DOHH2 (cell line): Measurements from ENCODE around the gene TBC1D2B.

Experiments used
- H3F3A ChIP-seq: fragments of 200-600 bp; sonication (generic), shearing (Covaris generic); 2 replicates; pipeline ENCODE4 v1.6.0; 2016; ENCODE audit warnings: antibody characterized with exemption, mild to moderate bottlenecking; ENCODE audit not compliant: control insufficient read depth, insufficient read depth
- H3K27ac ChIP-seq: fragments of 200-600 bp; sonication (generic); 2 replicates; pipeline ENCODE4 v1.5.1; 2014; ENCODE audit warnings: low read depth, mild to moderate bottlenecking, low read length, moderate library complexity
- H3K27me3 ChIP-seq: fragments of 200-600 bp; sonication (generic); 2 replicates; pipeline ENCODE4 v1.6.1; 2014; ENCODE audit warnings: mild to moderate bottlenecking, low read length, mixed read lengths; ENCODE audit not compliant: control insufficient read depth
- H3K36me3 ChIP-seq: fragments of 200-600 bp; sonication (generic); 2 replicates; pipeline ENCODE4 v1.6.1; 2014; ENCODE audit warnings: mild to moderate bottlenecking, low read length, moderate library complexity, mixed read lengths; ENCODE audit not compliant: control insufficient read depth
- H3K4me1 ChIP-seq: fragments of 200-600 bp; sonication (generic); 2 replicates; pipeline ENCODE4 v1.6.1; 2014; ENCODE audit warnings: mild to moderate bottlenecking, low read length, mixed read lengths; ENCODE audit not compliant: control insufficient read depth
- H3K4me2 ChIP-seq: fragments of 200-600 bp; sonication (generic); 2 replicates; pipeline ENCODE4 v1.6.0; 2014; ENCODE audit warnings: mild to moderate bottlenecking, low read length, moderate library complexity
- H3K4me3 ChIP-seq: fragments of 200-600 bp; sonication (generic); 2 replicates; pipeline ENCODE4 v1.5.1; 2014; ENCODE audit warnings: mild to moderate bottlenecking, low read length, mixed read lengths
- H3K79me2 ChIP-seq: fragments of 200-600 bp; sonication (generic); 2 replicates; pipeline ENCODE4 v1.6.1; 2014; ENCODE audit warnings: mild to moderate bottlenecking, low read length, mixed read lengths; ENCODE audit not compliant: control insufficient read depth
- H3K9me2 ChIP-seq: fragments of 200-600 bp; sonication (generic); replicated peaks from 2 replicates; pipeline ENCODE4 v1.6.1; 2014; ENCODE audit warnings: mild to moderate bottlenecking, low read length, mixed read lengths; ENCODE audit not compliant: control insufficient read depth
- H3K9me3 ChIP-seq: fragments of 200-600 bp; sonication (generic); 2 replicates; pipeline ENCODE4 v1.6.1; 2014; ENCODE audit warnings: antibody characterized with exemption, low read length, mixed read lengths; ENCODE audit not compliant: control insufficient read depth, insufficient read depth
- H4K20me1 ChIP-seq: fragments of 200-600 bp; sonication (generic); 2 replicates; pipeline ENCODE4 v1.6.0; 2014; ENCODE audit warnings: low read depth, mild to moderate bottlenecking, antibody characterized with exemption, low read length, moderate library complexity; ENCODE audit not compliant: control insufficient read depth, insufficient read depth
- EZH2phosphoT487 ChIP-seq: fragments of 200-600 bp; sonication (generic); IDR thresholded peaks from 2 replicates; pipeline ENCODE4 v1.6.1; 2017; ENCODE audit warnings: borderline replicate concordance, mild to moderate bottlenecking, antibody characterized with exemption, low read length, moderate library complexity, mixed read lengths
- TF ChIP-seq, protein P1 (sequence below): fragments of 200-600 bp; sonication (generic); IDR thresholded peaks from one replicate; pipeline ENCODE4 v1.5.1; 2014; ENCODE audit warnings: antibody characterized with exemption, mild to moderate bottlenecking, low read depth, low read length; ENCODE audit not compliant: poor library complexity, severe bottlenecking

Gene TBC1D2B

DNA sequence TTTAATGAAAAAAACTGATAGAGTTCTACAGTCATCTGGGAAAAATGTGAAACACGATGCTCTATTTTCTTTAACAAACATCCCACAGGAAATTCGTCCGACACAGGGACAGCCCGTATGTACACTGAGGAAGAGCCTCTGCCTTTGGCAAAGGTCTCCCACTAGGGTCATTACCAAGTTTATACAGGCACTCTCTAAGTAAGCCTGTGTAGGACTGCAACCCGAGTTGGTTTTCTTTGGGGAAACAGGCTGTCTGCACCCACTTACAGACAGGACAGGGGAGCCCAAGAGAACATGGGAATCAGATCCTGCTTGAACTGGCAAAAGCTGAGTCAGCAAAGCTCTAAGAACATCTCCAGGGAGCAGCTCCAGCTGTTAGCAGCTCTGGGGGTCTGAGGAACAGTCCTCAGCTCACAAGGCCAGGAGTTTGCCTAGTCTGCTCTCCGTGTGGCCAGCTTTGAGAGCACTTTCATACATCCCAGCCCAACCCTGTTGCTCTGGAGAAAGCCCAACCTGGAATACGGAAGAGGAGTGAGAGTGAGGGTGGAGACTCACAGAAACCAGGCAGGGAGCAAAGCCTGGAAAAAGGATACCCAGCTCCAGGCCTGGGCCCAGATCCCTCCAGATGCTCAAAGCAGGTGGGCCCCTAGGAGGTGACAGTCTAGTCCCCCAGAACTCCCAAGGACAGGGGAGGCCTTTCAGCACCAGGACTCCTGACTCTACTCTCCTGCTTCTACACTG lies 1.9 kb downstream of the TBC1D2B start:
- Histone ChIP-seq H3K9me2 (no peaks in the 10 kb centered on the region), H3K79me2 (peaks cover 46% of the 10 kb centered on the region), H3K4me2 (peak overlapping the region; percentile 94), H3K4me3 (peak overlapping the region; percentile 95; the same call in 1 of the 2 replicates), H3K4me1 (peaks cover 21% of the 10 kb centered on the region), H4K20me1 (no peaks in the 10 kb centered on the region), H3F3A (peaks cover 4% of the 10 kb centered on the region; the same call in 1 of the 2 replicates), H3K9me3 (no peaks in the 10 kb centered on the region), H3K27ac (no peak overlapping the region), H3K36me3 (no peaks in the 10 kb centered on the region), H3K27me3 (no peaks in the 10 kb centered on the region)
- TF ChIP-seq EZH2phosphoT487 = no peak
- TF ChIP-seq, protein P1, sequence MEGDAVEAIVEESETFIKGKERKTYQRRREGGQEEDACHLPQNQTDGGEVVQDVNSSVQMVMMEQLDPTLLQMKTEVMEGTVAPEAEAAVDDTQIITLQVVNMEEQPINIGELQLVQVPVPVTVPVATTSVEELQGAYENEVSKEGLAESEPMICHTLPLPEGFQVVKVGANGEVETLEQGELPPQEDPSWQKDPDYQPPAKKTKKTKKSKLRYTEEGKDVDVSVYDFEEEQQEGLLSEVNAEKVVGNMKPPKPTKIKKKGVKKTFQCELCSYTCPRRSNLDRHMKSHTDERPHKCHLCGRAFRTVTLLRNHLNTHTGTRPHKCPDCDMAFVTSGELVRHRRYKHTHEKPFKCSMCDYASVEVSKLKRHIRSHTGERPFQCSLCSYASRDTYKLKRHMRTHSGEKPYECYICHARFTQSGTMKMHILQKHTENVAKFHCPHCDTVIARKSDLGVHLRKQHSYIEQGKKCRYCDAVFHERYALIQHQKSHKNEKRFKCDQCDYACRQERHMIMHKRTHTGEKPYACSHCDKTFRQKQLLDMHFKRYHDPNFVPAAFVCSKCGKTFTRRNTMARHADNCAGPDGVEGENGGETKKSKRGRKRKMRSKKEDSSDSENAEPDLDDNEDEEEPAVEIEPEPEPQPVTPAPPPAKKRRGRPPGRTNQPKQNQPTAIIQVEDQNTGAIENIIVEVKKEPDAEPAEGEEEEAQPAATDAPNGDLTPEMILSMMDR = no peak

DNA sequence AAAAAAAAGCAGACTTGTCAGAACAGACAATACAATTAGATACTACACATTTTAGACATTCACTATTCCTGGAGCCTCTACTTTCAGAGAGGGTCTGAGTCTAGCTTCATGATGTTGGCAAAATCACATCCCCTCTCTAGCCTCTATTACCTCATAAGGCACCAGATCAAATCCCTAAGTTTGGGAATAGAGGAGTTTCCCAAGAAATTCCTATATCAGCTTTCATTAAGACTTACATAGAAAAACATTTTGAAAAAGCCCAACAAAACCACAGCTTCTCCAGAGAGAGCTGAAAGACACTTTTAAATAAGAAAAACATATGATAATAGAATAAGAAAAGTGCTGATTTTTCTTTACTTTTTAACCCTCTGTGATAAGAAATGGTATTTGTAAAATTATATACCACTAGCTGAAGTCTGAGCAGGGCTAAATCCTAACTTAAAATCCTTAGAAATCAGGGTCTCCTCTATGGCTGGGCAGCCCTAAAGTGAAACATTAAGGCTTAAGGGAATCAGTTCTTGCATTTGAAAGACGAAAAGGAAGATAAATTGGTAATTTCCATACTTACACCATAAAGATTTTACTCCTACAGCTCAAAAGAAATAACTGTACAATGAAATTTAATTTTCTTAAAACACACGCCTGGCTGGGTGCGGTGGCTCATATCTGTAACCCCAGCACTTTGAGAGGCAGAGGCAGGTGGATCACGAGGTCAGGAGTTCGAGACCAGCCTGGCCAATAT lies 4.3 kb downstream of the TBC1D2B start:
- no peaks in the 10 kb centered on the region for H3K9me3 ChIP-seq
- no peaks in the 10 kb centered on the region for H3K36me3 ChIP-seq
- peaks cover 44% of the 10 kb centered on the region for H3K4me1 ChIP-seq
- peaks cover 4% of the 10 kb centered on the region; the same call in 1 of the 2 replicates for H3F3A ChIP-seq
- H3K9me2 ChIP-seq = no peaks in the 10 kb centered on the region
- H3K27ac ChIP-seq = no peak overlapping the region
- H3K4me2 ChIP-seq = no peak overlapping the region
- TF ChIP-seq EZH2phosphoT487 = no peak
- TF ChIP-seq, protein P1 = no peak
- H3K4me3 ChIP-seq = no peak overlapping the region
- H3K27me3 ChIP-seq = no peaks in the 10 kb centered on the region
- no peaks in the 10 kb centered on the region for H4K20me1 ChIP-seq
- H3K79me2 ChIP-seq = peaks cover 70% of the 10 kb centered on the region

DNA sequence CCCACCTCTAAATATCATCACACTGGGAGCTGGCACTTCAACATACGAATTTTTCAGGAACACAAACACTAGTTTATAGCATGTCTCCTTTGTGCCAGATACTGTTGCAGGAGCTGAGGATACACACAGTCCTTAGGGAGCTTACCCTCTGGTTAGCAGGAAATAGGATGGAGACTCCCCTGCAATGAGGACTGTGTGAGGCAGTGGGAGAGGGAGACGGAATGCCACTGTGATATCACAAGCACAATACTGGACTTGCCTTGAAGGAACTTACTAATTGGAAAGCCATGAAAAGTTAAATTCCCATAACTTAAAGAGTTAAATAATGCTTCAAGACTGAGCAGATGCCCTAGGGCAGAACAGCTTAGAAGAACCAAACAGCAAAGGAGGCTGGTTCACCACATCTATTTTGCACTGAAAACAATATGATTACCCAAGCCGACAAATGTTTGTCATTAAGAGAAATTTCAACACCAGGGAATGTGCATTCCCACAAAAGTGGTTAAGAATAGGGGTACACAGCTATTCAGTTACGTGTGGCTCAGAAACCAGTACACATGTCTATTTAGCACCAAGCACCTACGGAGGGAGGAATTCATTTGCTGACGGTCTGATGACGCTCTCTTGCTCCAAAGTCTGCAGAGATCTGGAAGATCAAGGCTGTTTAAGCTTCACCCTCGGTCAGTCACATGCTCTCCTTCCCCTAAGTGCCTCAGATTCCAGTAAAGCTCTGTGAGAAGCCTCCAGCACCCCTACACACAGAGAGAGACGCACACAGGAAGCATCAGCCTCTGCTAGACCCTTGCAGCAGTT lies 5.2 kb downstream of the TBC1D2B start:
- Histone ChIP-seq H3F3A (peaks cover 4% of the 10 kb centered on the region; the same call in 1 of the 2 replicates), H3K9me3 (no peaks in the 10 kb centered on the region), H3K4me1 (peaks cover 48% of the 10 kb centered on the region), H3K4me3 (no peak overlapping the region), H3K4me2 (no peak overlapping the region), H3K36me3 (no peaks in the 10 kb centered on the region), H4K20me1 (no peaks in the 10 kb centered on the region), H3K27ac (no peak overlapping the region), H3K9me2 (no peaks in the 10 kb centered on the region), H3K79me2 (peaks cover 79% of the 10 kb centered on the region), H3K27me3 (no peaks in the 10 kb centered on the region)
- no peak for TF ChIP-seq EZH2phosphoT487
- TF ChIP-seq, protein P1 = no peak
